K562 (cell line): ENCODE data around the gene USP22. TPM values are rescaled to one million over a fixed set of nuclear protein-coding genes. Genes with fewer than 3 reads are reported as not detected.

ENCODE experiments used
- CBX3 ChIP-seq, 2 experiments: IDR thresholded peaks; 1 replicate in 1 of 2; 2 replicates in 1 of 2; pipeline ENCODE4 v1.6.1; 2012; ENCODE audit warnings: inconsistent platforms in 2 of 2, low read length in 2 of 2, borderline replicate concordance in 1 of 2, control low read depth in 1 of 2
- CBX5 ChIP-seq: IDR thresholded peaks from 2 replicates; pipeline ENCODE4 v1.6.1; 2014; ENCODE audit warnings: low read depth, borderline replicate concordance
- GATAD2A ChIP-seq: fragments of 450-650 bp; IDR thresholded peaks from 2 replicates; pipeline ENCODE4 v1.6.1; 2017
- IFI16 ChIP-seq: fragments of 250-450 bp; sonication (Bioruptor Pico); IDR thresholded peaks from 2 replicates; pipeline ENCODE4 v2.1.2; 2022; ENCODE audit warnings: mild to moderate bottlenecking, inconsistent platforms
- NR4A1 ChIP-seq, 2 experiments: fragments of 250-450 bp in 1 of 2; fragments of 450-650 bp in 1 of 2; sonication (Bioruptor Pico) in 1 of 2; IDR thresholded peaks; 2 replicates each; pipeline versions ENCODE4 v1.4.0 to v1.6.1; 2016 to 2020; ENCODE audit warnings: mild to moderate bottlenecking in 2 of 2, missing compliant biosample characterization in 1 of 2, missing genetic modification characterization in 1 of 2, moderate library complexity in 1 of 2
- ZNF282 ChIP-seq: sonication (generic); formaldehyde crosslinking; IDR thresholded peaks from 2 replicates; pipeline ENCODE4 v1.8.1; 2023; ENCODE audit warnings: missing genetic modification reagents
- ZNF695 ChIP-seq: fragments of 450-650 bp; formaldehyde crosslinking; IDR thresholded peaks from 2 replicates; pipeline ENCODE4 v1.4.0; 2020; ENCODE audit warnings: mild to moderate bottlenecking, moderate library complexity
- polyA plus RNA-seq, 8 experiments: library from polyadenylated mRNA; depleted of rRNA in 4 of 8; stranded (reverse) in 5 of 8; unstranded in 3 of 8; fragments of >200 nt; fragmentation: Nextera tagmentation in 2 of 8; fragmentation: Illumina TruSeq in 1 of 8; extraction: Ambion mirVana in 2 of 8; extraction: Trizol in 1 of 8; gene quantifications; 2 replicates each; pipeline versions ENCODE4 v1.2.1 to v1.2.3, GENCODE V29; 2011 to 2014; ENCODE audit warnings: inconsistent platforms in 1 of 8, missing spikeins in 1 of 8
- total RNA-seq, 7 experiments: library from RNA; depleted of rRNA in 6 of 7; stranded (reverse); fragments of >200 nt in 6 of 7; fragmentation: Illumina TruSeq in 2 of 7; extraction: Trizol in 2 of 7; gene quantifications; 2 replicates each; pipeline versions ENCODE4 v1.2.1 to v1.2.3, GENCODE V29; 2011 to 2021; ENCODE audit warnings: low replicate concordance in 1 of 7
- TF ChIP-seq, protein P1 (sequence below): fragments of 450-650 bp; IDR thresholded peaks from 2 replicates; pipeline ENCODE4 v1.6.1; 2016; ENCODE audit warnings: mild to moderate bottlenecking, moderate library complexity
- TF ChIP-seq, protein P2 (sequence below): conservative IDR thresholded peaks from 2 replicates; pipeline ENCODE4 v1.6.1; 2011; ENCODE audit warnings: low read depth, mild to moderate bottlenecking, low read length; ENCODE audit not compliant: control insufficient read depth
- TF ChIP-seq, protein P3 (sequence below): fragments of 450-650 bp; formaldehyde crosslinking; IDR thresholded peaks from 2 replicates; pipeline ENCODE4 v1.4.0; 2020; ENCODE audit warnings: mild to moderate bottlenecking, moderate library complexity

Gene USP22
- total and polyA plus RNA-seq, 9 of the 15 experiments (the other 6 are each of a cell fraction or from before 2014, with no cell fraction given): 6.5 to 113 (median 58.9) TPM

DNA sequence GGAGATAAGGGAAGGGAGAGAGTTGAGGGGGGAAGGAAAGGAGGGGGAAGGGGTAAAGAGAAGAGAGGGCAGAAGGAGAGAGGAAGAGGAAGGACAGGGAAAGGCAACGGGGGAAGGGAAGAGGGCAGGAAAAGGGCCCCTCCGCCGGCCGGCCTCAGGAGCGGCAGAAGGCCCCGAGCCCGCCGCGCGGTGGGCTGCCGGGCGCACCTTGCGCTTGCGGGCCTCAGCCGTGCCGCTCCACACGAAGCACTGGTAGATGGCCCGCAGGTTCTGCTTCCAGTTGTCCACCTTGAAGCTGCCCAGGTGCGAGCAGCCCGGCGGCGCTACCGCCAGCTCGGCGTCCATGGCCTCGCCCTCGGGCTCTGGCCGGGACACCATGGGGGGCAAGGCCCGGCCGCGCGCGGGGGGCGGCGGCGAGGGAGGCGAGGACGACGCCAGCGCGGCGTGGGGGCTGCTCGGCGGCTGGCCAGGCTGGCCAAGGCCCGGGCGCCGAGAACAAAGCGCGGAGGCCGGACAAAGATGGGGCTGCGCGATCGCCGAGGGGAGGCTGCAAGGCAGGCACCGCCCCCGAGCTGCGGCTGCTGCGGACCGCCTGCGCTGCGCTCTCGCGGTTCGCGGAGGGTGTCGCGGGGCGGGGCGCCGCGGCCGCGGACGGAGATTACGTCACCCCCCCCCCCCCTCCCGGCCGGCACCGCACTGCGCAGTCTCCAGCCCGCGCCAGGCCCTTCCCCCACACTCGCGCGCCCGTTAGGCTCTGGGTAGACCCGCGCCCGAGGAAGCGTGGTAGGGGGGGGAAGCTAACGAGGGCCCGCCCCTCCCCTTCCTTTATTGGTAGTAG, at the start of gene USP22 (continued):
- TF ChIP-seq, protein P1, sequence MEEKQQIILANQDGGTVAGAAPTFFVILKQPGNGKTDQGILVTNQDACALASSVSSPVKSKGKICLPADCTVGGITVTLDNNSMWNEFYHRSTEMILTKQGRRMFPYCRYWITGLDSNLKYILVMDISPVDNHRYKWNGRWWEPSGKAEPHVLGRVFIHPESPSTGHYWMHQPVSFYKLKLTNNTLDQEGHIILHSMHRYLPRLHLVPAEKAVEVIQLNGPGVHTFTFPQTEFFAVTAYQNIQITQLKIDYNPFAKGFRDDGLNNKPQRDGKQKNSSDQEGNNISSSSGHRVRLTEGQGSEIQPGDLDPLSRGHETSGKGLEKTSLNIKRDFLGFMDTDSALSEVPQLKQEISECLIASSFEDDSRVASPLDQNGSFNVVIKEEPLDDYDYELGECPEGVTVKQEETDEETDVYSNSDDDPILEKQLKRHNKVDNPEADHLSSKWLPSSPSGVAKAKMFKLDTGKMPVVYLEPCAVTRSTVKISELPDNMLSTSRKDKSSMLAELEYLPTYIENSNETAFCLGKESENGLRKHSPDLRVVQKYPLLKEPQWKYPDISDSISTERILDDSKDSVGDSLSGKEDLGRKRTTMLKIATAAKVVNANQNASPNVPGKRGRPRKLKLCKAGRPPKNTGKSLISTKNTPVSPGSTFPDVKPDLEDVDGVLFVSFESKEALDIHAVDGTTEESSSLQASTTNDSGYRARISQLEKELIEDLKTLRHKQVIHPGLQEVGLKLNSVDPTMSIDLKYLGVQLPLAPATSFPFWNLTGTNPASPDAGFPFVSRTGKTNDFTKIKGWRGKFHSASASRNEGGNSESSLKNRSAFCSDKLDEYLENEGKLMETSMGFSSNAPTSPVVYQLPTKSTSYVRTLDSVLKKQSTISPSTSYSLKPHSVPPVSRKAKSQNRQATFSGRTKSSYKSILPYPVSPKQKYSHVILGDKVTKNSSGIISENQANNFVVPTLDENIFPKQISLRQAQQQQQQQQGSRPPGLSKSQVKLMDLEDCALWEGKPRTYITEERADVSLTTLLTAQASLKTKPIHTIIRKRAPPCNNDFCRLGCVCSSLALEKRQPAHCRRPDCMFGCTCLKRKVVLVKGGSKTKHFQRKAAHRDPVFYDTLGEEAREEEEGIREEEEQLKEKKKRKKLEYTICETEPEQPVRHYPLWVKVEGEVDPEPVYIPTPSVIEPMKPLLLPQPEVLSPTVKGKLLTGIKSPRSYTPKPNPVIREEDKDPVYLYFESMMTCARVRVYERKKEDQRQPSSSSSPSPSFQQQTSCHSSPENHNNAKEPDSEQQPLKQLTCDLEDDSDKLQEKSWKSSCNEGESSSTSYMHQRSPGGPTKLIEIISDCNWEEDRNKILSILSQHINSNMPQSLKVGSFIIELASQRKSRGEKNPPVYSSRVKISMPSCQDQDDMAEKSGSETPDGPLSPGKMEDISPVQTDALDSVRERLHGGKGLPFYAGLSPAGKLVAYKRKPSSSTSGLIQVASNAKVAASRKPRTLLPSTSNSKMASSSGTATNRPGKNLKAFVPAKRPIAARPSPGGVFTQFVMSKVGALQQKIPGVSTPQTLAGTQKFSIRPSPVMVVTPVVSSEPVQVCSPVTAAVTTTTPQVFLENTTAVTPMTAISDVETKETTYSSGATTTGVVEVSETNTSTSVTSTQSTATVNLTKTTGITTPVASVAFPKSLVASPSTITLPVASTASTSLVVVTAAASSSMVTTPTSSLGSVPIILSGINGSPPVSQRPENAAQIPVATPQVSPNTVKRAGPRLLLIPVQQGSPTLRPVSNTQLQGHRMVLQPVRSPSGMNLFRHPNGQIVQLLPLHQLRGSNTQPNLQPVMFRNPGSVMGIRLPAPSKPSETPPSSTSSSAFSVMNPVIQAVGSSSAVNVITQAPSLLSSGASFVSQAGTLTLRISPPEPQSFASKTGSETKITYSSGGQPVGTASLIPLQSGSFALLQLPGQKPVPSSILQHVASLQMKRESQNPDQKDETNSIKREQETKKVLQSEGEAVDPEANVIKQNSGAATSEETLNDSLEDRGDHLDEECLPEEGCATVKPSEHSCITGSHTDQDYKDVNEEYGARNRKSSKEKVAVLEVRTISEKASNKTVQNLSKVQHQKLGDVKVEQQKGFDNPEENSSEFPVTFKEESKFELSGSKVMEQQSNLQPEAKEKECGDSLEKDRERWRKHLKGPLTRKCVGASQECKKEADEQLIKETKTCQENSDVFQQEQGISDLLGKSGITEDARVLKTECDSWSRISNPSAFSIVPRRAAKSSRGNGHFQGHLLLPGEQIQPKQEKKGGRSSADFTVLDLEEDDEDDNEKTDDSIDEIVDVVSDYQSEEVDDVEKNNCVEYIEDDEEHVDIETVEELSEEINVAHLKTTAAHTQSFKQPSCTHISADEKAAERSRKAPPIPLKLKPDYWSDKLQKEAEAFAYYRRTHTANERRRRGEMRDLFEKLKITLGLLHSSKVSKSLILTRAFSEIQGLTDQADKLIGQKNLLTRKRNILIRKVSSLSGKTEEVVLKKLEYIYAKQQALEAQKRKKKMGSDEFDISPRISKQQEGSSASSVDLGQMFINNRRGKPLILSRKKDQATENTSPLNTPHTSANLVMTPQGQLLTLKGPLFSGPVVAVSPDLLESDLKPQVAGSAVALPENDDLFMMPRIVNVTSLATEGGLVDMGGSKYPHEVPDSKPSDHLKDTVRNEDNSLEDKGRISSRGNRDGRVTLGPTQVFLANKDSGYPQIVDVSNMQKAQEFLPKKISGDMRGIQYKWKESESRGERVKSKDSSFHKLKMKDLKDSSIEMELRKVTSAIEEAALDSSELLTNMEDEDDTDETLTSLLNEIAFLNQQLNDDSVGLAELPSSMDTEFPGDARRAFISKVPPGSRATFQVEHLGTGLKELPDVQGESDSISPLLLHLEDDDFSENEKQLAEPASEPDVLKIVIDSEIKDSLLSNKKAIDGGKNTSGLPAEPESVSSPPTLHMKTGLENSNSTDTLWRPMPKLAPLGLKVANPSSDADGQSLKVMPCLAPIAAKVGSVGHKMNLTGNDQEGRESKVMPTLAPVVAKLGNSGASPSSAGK: no peak
- TF ChIP-seq, protein P2, sequence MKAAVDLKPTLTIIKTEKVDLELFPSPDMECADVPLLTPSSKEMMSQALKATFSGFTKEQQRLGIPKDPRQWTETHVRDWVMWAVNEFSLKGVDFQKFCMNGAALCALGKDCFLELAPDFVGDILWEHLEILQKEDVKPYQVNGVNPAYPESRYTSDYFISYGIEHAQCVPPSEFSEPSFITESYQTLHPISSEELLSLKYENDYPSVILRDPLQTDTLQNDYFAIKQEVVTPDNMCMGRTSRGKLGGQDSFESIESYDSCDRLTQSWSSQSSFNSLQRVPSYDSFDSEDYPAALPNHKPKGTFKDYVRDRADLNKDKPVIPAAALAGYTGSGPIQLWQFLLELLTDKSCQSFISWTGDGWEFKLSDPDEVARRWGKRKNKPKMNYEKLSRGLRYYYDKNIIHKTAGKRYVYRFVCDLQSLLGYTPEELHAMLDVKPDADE: no peak; the same call in 1 of the 2 replicates
- TF ChIP-seq, protein P3, sequence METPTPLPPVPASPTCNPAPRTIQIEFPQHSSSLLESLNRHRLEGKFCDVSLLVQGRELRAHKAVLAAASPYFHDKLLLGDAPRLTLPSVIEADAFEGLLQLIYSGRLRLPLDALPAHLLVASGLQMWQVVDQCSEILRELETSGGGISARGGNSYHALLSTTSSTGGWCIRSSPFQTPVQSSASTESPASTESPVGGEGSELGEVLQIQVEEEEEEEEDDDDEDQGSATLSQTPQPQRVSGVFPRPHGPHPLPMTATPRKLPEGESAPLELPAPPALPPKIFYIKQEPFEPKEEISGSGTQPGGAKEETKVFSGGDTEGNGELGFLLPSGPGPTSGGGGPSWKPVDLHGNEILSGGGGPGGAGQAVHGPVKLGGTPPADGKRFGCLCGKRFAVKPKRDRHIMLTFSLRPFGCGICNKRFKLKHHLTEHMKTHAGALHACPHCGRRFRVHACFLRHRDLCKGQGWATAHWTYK (CRISPR knock-in tag): peak; percentile 64; the same call in 1 of the 2 replicates
- TF ChIP-seq CBX3 (IDR thresholded peaks at IDR 0.05; ENCODE audit: borderline replicate concordance in 1 of 2, low read length in 2 of 2): no peak
- no peak for TF ChIP-seq IFI16
- TF ChIP-seq NR4A1 (CRISPR knock-in tag; IDR thresholded peaks at IDR 0.05): no peak
- peak; percentile 79; the same call in 1 of the 2 replicates for TF ChIP-seq NR4A1 (tag; IDR thresholded peaks at IDR 0.05)
- peak; percentile 64; the same call in 1 of the 2 replicates for TF ChIP-seq GATAD2A
- no peak for TF ChIP-seq CBX5
- TF ChIP-seq ZNF282 (CRISPR knock-in tag): no peak
- no peak for TF ChIP-seq ZNF695 (CRISPR knock-in tag)
